Ovary (tissue), 3 donors: ENCODE measurements around the gene DCUN1D1.

Experiments used
- CTCF ChIP-seq, 3 donors: fragments of 450-650 bp in 2 of 3; fragments of 200-600 bp in 1 of 3; IDR thresholded peaks; one replicate each; pipeline versions ENCODE4 v1.5.1 to v1.8.0; 2016 to 2022; ENCODE audit warnings: antibody characterized with exemption in 3 of 3, mild to moderate bottlenecking in 1 of 3
- EP300 ChIP-seq: sonication (generic); formaldehyde crosslinking; IDR thresholded peaks from one replicate; pipeline ENCODE4 v1.6.1; 2017; ENCODE audit warnings: antibody characterized with exemption
- donor health status: DM: no; HTN: no; CAD: no.

GRCh38 chr3:182989566-182989965, 9.2 kb upstream of the DCUN1D1 start:
- TF ChIP-seq EP300 (no peak), CTCF (IDR thresholded peaks at IDR 0.05) (no peak)
